CD4-positive, alpha-beta T cell treated with Interleukin-2 at 100 ng/mL for 4 hours (primary cell): Measurements from ENCODE around the gene MCTP2.
A peak's percentile ranks its signal among the peaks of the same experiment; 100 is the strongest.

Experiments used
- DNase-seq: peaks from one replicate; pipeline ENCODE4 v3.0.0-alpha.2; 2020; ENCODE audit warnings: low spot score

The MCTP2 gene

DNA sequence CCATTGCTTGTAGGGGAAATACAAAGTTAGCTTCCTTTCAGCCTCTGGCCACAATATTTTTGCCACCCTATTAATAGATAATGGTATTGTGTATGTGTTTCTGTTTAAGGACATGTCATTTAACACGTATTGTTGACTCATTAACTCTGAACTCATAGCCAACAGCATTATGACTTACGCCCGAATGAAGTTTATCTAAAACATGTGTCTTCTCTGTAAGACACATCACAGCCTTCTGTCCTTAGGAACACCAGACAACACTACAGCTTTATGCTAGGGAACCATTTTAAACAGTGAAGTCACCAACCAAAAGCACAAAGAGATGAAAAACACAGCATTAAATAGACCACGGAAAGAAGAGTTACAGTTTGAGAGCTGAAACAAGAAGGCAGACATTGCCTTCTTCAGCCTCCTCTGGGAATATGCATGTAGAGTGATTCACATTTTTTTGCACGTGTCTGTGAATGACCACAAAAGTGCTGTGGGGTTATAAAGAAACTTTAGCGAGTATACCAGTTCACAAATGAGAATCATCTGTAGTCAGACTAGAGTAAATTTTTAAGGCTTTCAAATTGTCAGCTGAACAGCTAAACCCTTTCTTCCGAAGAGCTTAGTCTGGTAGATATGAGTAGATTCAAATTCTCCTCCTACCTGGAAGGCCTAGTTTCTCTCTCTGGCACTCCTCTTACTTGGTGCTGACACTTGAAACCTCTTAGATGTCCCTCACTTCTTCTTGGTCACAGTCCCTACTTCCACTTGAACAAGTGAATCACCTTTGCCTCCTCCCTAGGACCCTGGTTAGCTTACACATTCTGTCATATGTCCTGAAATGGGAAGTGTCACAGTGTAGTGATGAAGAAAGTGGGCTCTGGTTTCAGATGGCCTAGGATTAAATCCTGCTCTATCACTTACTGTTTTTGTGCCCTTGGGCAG is 32.2 kb downstream of the MCTP2 start:
- peak; percentile 24 for DNase-seq

DNA sequence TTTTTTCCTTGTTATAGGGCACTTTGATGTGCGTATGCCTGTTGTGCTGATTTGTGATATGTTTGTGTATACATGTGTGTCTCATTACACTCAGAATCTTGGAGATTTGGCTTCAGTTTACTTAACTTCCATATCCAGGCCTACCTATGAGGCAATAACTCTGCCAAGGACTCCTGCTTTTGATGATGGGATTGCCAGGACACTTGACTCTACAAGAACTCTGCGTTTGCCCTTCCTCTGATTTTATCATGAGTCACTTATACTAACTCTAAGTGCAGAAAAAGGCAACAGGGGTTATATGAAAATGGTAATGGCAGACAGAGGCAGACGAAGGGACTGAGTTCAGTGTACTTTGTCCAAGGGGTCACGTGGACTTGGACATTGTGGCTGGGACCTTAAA is 33.6 kb downstream of the MCTP2 start:
- no peak for DNase-seq

DNA sequence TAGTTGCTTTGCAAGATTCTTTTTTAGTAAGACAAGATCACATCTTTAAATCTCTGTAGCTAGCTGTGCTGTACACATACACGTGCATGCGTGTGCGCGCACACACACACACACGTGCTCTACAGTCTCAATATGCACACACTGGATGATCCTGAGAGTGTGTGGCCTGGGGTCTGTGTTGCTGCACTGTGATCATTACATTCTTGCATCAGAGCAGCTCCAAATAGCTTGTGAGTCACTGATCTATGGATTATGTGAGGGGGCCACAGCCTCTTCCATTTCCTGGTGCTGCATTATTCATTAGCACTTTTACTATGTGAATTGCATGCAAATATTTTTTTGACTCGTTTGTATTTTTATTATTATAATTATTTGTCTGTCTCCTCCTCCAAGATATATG is 34.6 kb downstream of the MCTP2 start:
- DNase-seq: no peak

DNA sequence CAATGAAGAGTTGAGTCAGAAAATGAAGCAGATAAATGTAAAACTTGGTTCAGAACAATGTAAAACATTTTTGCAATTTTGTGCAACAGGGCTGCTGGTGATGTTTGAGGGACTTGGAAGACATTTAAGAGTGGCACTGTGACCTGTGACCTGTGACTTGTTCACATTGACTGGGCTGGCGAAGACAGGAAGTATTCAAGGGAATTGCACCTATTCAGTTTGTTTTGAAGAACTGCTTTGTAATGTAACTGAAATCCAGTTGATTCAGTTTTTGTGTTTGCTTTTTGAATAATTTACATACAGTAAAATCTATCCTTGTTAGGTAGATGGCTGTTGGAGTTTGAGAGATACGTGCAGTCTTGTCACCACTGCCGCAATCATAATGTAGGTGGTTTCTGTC is 35.4 kb downstream of the MCTP2 start:
- DNase-seq: no peak

DNA sequence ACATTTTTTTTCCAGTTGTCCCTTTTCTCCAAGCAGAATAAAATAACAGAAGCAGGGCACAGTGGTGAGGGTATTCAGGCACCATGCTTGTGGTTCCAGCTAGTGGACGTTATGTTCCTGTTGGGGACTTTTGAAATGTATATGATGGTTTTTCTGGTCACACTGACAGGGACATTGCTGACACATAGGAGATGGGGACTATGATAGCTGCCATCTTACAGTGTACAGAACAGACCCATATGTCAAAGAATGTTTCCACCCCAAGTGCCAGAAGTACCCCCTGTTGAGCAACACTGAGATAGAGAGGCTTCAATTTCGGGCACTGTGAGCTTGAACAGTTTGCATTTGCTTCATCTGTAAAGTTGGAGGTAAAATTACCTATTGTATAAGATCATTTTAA is 38.6 kb downstream of the MCTP2 start:
- DNase-seq: no peak

DNA sequence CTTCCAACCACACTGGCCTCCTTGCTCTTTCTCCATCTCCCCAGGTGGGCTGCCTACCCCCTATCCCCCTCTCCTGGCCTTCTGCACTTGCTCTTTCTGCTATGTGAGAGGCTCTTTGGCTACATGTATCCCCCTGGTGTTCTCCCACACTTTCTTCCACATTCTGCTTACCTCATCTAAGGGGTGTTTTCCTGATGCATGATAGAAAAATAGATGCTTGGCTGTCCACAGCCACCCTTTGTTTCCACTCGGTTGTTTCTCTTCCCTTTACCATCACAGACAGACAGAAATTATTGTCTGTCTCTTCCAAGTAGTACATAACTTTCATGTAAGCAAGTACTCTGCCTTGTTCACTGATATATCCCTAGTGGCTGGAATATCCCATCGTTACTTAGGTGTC is 39.2 kb downstream of the MCTP2 start:
- DNase-seq: no peak

DNA sequence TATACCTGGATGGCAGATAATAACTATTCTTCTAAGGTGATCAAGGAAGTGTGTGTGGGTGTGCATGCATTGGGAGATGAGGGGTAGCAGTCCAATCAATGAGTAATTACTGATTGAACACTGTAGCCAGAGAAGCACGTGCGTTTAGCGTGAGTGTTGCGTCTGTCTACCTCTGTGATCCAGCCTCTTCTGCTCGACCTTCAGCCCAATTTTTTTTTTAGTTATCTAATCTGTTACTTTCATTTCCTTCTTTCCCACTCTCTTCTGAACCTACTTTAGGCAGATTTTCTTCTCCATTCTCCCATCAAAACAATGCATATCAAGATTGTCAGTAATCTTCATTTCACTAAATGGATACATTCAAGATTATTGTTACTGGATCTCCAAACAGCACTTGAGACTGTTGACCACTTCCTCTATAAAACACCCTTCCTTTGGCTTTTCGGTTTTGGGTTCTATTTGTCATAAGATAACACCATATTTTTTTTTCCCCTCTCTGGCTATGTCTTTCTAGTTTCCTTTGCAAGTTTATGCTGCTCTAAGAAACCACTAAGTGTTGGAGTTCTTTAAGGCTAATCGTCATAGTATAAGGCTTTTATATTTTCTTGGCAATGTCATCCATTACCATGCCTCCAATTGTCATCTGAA is 41.0 kb downstream of the MCTP2 start:
- peak; percentile 43 for DNase-seq

DNA sequence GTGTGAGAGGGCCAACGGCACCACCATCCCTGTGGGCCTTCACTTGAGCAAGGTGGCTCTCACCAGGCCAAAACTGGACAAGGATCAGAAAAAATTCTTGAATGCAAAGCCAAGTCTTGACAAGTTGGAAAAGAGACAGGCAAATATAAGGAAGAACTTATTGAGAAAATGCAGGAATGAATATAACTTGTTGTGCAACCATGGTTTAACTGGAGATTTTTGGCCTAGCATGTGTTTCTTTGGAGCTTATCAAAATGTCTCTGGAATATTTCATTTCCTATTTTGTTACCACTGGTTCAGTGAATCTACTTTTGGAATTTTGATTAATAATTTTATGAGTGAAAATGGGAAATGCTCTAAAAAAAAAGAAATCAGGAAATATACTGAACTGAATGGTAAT is 42.5 kb downstream of the MCTP2 start:
- no peak for DNase-seq

DNA sequence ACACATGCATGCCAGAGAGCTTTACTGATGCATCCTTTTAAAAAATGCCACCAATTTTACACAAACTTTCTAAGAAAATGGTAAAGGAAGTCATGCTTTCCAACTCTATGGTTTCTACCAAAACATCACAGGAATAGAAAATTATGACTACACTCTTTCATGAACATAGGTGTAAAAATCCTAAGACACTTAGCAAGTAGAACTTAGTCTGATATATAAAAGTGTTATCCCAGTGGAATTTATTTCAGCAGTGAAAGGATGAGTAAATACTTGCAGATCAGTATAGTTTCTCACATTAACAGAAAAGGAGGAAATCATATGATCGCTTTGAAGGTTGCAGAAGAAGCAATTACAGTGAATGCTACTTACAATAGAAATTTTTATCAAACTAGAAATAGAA is 43.4 kb downstream of the MCTP2 start:
- DNase-seq: no peak

DNA sequence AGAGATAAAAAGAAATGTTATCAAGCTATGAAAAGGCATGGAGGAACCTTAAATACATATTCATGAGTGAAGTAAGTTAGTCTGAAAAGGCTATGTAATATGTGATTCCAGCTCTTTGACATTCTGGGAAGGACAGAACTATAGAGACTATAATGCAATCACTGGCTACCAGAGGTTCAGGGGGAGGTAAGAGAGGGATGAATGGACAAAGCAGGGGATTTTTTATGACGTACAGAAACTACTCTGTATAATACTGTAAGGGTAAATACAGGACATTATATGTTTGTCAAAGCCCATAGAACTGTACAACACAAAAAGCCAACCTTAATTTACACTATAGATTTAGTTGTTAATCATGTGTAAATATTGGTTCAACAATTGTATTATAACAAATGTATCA is 46.1 kb downstream of the MCTP2 start:
- no peak for DNase-seq

DNA sequence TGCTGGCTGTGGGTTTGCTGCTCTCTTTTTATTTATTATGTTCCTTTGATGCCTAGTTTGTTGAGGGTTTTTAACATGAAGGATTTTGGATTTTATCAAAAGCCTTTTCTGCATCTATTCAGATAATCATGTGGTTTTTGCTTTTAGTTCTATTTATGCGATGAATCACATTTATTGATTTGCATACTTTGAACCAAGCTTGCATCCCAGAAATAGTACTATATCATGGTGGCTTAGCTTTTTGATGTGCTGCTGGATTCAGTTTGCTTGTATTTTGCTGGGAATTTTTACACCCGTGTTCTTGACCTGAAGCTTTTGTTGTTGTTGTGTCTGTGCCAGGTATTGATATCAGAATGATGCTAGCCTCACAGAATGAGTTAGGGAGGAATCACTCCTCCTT is 48.4 kb downstream of the MCTP2 start:
- no peak for DNase-seq

DNA sequence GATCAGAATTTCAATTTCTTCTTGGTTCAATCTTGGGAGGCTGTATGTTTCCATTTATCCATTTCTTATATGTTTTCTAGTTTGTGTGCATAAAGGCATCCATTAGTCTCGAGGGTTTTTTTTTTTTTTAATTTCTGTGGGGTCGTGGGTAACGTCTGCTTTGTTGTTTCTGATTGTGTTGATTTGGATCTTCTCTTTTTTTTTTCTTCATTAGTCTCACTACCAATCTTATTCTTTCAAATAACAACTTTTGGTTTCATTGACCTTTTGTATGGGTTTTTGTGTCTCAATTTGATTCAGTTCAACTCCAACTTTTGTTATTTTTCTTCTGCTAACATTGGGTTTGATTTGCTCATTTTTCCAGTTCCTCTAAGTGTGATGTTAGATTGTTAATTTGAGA is 48.9 kb downstream of the MCTP2 start:
- DNase-seq: no peak

DNA sequence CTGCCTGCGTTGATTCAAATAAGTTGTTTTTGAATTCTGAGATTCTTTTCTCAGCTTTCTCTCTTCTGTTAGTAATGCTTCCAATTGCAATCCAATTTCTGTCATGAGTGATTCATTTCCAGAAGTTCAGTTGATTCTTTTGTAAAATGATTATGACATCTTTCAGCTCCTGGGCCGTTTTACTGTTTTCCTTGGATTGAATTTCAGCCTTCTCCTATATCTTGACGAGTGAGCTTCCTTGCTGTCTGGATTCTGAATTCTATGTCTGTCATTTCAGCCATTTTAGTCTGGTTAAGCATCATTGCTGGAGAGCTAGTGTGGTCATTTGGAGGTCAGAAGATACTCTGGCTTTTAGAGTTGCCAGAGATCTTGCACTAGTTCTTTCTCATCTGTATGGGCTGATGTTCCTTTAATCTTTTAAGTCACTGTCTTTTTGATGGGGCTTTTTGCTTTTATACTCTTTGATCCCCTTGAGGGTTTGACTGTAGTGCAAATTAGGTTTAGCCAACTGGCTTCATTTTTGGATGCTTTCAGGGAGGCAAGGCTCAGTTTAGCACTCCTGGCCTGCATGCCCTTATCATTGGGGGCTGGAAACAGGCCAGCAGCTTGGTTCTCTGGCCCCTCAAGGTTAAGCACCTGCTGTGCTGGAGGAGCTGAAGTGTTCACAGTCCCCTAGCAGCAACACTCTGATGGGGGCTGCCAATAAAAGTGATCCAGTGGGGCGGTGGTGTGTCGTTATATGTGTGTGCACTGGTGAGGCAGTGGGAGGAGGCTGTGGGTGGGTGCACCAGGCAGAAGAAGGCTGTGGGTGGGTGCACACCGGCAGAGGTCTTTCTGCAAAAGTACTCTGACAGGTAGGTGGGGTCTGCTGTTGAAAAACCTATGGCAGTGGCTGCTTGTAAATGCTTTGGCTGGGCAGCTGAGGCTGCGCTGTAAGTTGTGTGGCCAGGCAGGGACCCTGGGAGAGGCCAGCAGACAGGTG is 51.2 kb downstream of the MCTP2 start:
- no peak for DNase-seq

DNA sequence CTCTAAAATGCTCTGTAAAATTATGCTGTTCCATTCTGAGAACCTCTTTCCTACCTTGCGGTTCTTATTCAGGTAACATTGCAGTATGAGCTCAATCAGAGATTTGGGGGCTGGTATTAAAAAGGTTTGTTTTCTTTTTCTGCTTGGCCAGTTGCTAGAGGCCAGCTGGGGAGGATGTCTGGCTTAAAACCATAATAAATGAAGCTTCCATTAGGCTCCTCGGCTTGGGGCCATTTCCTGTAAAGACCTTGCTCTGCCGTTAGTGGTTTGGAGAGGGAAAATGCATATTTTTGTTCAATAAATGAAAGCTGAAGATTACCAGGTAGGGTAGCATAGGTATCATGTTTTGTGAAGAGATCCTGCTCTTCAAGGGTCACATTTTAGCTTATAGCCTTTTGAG is 55.2 kb downstream of the MCTP2 start:
- DNase-seq: no peak

DNA sequence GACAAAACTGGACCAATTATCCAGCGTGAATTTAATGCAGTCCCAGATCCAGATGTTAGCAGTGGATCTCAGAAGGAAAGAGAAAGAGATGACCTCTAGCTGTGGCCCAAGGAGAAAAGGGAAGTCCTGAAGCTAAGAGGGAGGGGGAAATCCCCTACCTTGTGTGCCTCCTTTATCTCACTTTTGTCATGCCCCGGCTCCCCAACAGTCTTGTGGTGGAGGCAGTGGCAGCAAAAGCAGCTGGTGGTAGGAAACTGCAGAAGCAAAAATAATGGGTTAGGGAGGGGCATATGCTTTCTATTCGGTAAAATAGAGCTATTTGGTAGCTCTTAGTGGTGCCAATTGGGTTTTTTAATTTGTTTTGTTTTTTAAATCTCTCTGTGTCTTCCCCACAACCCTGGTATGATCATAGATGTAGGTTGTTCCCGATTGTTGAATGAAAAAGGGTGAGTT is 56.5 kb downstream of the MCTP2 start:
- peak; percentile 52 for DNase-seq

DNA sequence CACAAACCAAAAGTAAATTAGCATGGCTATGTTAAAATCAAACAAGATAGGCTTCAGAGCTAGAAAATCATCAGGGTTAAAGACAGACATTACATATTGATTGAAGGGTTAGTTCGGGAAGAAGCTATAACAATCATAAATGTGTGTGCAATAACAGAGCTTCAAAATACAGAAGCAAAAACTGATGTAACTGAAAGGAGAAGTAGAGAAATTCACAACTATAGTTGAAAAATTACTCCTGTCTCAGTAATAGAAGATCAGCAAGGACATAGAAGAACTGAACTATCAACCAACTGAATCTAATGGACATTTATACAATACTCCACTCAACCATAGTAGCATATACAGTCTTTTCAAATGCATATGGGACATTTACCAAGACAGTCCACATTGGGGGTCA is 59.4 kb downstream of the MCTP2 start:
- no peak for DNase-seq

DNA sequence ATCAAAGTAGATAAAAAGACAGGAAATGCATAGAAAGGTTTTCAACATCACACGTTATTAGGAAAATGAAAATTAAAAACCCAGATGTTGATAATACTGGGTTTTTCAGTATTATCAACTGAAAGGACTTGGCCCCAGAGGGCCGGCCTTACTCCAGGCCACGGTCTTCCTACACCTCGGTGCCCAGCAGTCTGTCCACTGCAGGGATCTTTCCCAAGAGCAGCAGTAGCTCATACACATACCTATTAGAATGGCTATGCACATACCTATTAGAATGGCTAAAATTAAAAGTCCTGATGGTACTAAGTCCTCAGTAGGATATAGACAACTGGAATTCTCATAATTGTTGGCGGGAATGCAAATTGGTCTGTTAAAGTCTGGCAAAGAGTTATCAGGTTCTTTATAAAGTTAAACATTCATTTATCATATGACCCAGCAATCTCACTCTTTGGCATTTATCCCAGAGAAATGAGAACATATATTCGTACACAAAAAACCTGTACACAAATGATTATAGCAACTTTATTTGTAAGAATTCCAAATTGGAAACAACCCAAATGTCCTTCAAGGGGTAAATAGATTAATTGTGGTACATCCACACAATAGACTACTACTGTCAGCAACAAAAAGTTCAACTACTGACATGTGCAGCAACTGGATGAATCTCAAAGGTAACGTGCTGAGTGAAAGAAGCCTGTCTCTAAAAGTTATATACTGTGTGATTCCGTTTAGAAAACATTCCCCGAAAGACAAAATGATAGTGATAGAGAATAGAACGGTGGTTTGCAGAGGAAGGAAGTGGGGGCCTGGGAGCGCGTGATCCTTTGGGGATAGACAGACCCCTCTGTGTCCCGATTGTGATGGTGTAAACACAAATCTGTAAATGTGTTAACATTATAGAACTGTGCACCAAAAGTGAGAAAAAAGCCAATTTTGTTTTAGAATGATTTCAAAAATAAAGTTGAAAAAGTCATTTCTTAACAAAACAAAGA is 62.3 kb downstream of the MCTP2 start:
- no peak for DNase-seq

DNA sequence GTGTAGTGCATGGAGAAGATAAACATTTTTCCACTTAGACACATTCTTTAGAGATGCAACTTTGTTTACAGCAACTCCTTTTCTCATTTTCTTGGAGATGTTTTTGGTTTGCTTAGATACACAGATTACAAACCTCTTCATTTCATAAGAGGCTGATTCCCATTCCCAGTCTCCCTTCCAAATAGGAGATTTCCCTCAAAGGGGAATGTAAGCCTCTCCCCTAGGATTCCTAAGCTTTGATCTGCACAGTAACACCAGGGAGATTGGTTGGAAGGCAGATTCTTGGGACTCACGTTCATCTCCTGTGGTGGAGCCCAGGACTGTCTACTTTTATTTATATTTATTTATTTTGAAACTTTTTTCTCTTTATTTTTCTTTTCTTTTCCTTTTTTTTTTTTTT is 63.2 kb downstream of the MCTP2 start:
- no peak for DNase-seq

DNA sequence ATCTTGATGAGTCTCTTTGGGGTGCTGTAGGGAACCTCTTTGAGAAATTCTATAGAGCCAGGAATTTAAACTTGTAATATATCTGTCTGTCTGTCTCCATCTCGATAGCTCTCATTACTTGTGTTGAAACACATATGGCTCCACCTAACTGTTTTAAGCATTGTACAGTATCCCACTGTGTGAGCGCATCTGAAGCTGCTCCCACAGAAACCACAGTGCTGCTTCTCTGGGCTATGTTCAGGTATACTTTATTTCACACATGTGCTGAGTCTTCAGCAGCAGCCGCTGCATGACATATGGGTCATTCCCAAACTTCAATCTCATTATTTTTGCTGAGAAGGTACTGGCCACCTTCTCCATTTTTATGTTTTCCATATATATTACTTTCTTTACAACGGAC is 63.9 kb downstream of the MCTP2 start:
- no peak for DNase-seq

DNA sequence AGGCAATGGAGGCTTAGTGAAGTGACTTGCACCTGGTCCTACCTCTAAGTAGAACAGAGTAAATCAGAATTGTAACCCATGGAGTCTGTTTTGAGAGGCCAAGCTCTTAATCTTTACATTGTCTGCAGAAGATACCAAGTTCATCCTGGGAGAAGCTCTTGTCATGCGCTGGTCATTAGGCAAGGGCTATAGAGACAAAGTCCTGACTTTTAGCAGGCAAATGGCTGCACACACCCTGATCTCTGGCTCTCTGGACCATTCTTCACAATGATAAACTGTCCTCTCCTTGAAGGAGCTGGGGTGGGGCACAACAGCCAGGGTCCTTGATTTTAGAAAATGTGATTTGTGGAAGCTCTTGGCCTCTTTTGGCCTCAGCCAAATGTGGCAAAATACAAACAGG is 65.4 kb downstream of the MCTP2 start:
- DNase-seq: no peak

DNA sequence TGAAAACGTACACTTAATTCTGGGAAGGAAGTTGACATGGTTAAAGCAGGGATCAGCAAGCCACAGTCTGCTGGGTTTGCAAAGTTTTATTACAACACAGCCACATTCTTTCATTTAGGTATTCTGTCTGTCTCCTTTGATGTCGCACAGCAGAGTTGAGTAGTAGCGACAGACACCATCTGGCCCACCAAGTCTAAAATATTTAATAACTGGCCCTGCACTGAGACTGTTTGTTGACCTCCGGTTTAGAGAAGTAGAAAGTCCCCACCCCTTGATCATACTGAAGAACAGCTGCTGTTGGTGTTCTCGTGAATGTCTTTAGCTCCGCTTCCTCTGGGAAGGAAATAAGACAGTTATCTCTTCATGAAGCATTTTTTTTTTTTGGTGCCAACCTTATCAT is 66.2 kb downstream of the MCTP2 start:
- DNase-seq: no peak
